H1 (cell line): Measurements from ENCODE around the gene PKD2L2. TPM values are rescaled to one million over a fixed set of nuclear protein-coding genes. Genes with fewer than 3 reads are reported as not detected.

ENCODE experiments used
- CTCF ChIA-PET: fragments of 300-600 bp; sonication (Branson Sonifier 250); formaldehyde crosslinking; loops from one replicate; lab custom pipeline; 2021; ENCODE audit not compliant: partially characterized antibody; lab: Charles Lee
- POLR2A ChIA-PET: fragments of 300-600 bp; sonication (Branson Sonifier 250); formaldehyde crosslinking; loops from one replicate; lab custom pipeline; 2021; ENCODE audit warnings: inconsistent platforms; ENCODE audit not compliant: partially characterized antibody; lab: Charles Lee
- DNase-seq, 2 experiments: peaks; one replicate each; pipeline versions ENCODE4 v3.0.0 to v3.0.0-alpha.2; 2010 to 2022; ENCODE audit warnings: low spot score in 2 of 2, low read depth in 1 of 2, mixed read lengths in 1 of 2
- FAIRE-seq: peaks from 2 replicates; lab custom pipeline; 2011; peaks lifted over from hg19 to GRCh38; lab: Jason Lieb, UNC
- H2AFZ ChIP-seq: 2 replicates; pipeline ENCODE4 v1.8.1; 2012; ENCODE audit warnings: low read length, inconsistent platforms
- H2AK5ac ChIP-seq: 2 replicates; pipeline ENCODE4 v1.6.1; 2013; ENCODE audit warnings: low read depth, low read length
- H2BK120ac ChIP-seq: replicated peaks from 2 replicates; pipeline ENCODE3; 2013; ENCODE audit warnings: low read depth, low read length, inconsistent platforms
- H2BK12ac ChIP-seq: 2 replicates; pipeline ENCODE4 v1.6.1; 2013; ENCODE audit warnings: low read depth, low read length
- H2BK15ac ChIP-seq: 2 replicates; pipeline ENCODE4 v1.6.1; 2013; ENCODE audit warnings: low read length
- H2BK20ac ChIP-seq: 2 replicates; pipeline ENCODE4 v1.6.1; 2013; ENCODE audit warnings: low read length
- H2BK5ac ChIP-seq: 2 replicates; pipeline ENCODE4 v1.6.1; 2013; ENCODE audit warnings: low read depth, low read length
- H3K14ac ChIP-seq: 2 replicates; pipeline ENCODE4 v1.6.1; 2013; ENCODE audit warnings: inconsistent platforms; ENCODE audit not compliant: insufficient read length
- H3K18ac ChIP-seq: 2 replicates; pipeline ENCODE4 v1.6.1; 2013; ENCODE audit warnings: low read length; ENCODE audit errors: extremely low read depth
- H3K23ac ChIP-seq: 2 replicates; pipeline ENCODE4 v1.6.1; 2013; ENCODE audit warnings: inconsistent platforms; ENCODE audit not compliant: insufficient read length
- H3K23me2 ChIP-seq: 2 replicates; pipeline ENCODE4 v1.6.1; 2013; ENCODE audit warnings: low read depth, low read length
- H3K27ac ChIP-seq: 2 replicates; pipeline ENCODE4 v1.6.1; 2011; ENCODE audit warnings: low read depth, low read length, inconsistent platforms
- H3K27me3 ChIP-seq, 4 experiments: replicated peaks in 1 of 4; 1 replicate in 1 of 4; 2 replicates in 3 of 4; pipeline versions ENCODE4 v1.6.1 to v1.8.1; 2011 to 2013; ENCODE audit warnings: low read length in 3 of 4, mild to moderate bottlenecking in 3 of 4, inconsistent platforms in 2 of 4, mixed read lengths in 2 of 4, moderate library complexity in 1 of 4; ENCODE audit not compliant: control insufficient read depth in 3 of 4, insufficient read depth in 3 of 4; ENCODE audit errors: extremely low read depth in 1 of 4
- H3K36me3 ChIP-seq, 4 experiments: 2 replicates each; pipeline versions ENCODE4 v1.6.1 to v1.8.1; 2011 to 2013; ENCODE audit warnings: mild to moderate bottlenecking in 4 of 4, low read length in 3 of 4, moderate library complexity in 2 of 4, control low read depth in 1 of 4, inconsistent platforms in 1 of 4; ENCODE audit not compliant: insufficient read depth in 4 of 4, control insufficient read depth in 2 of 4
- H3K4ac ChIP-seq: replicated peaks from 2 replicates; pipeline ENCODE3; 2013; ENCODE audit warnings: low read length, low read depth, mixed read lengths, inconsistent platforms; ENCODE audit not compliant: insufficient read length
- H3K4me1 ChIP-seq, 4 experiments: replicated peaks in 1 of 4; 1 replicate in 1 of 4; 2 replicates in 3 of 4; pipeline versions ENCODE4 v1.6.1 to v1.8.1; 2011 to 2013; ENCODE audit warnings: low read length in 3 of 4, inconsistent platforms in 2 of 4, mixed read lengths in 1 of 4; ENCODE audit not compliant: insufficient read depth in 4 of 4, control insufficient read depth in 3 of 4
- H3K4me2 ChIP-seq, 2 experiments: 2 replicates each; pipeline versions ENCODE4 v1.6.1 to v1.8.1; 2011 to 2013; ENCODE audit warnings: low read depth in 2 of 2, low read length in 2 of 2, control low read depth in 1 of 2, inconsistent platforms in 1 of 2, mild to moderate bottlenecking in 1 of 2; ENCODE audit not compliant: insufficient read depth in 1 of 2
- H3K4me3 ChIP-seq, 4 experiments: fragments of 200-600, 300-600 bp in 1 of 4; sonication (generic), shearing (Covaris generic), sonication (Bioruptor Twin) in 1 of 4; 2 replicates each; pipeline versions ENCODE4 v1.5.1 to v1.8.1; 2011 to 2016; ENCODE audit warnings: low read length in 4 of 4, low read depth in 3 of 4, control low read depth in 2 of 4, inconsistent platforms in 2 of 4, mild to moderate bottlenecking in 2 of 4, mixed read lengths in 1 of 4, moderate library complexity in 1 of 4; ENCODE audit not compliant: insufficient read depth in 2 of 4; ENCODE audit errors: extremely low read depth in 1 of 4
- H3K56ac ChIP-seq: replicated peaks from 2 replicates; pipeline ENCODE3; 2013; ENCODE audit warnings: low read depth, mild to moderate bottlenecking, mixed read lengths, low read length, inconsistent platforms; ENCODE audit not compliant: insufficient read length
- H3K79me1 ChIP-seq: 2 replicates; pipeline ENCODE4 v1.6.1; 2013; ENCODE audit warnings: low read depth, low read length, control low read depth
- H3K79me2 ChIP-seq, 2 experiments: 2 replicates each; pipeline versions ENCODE4 v1.6.1 to v1.8.1; 2012 to 2013; ENCODE audit warnings: low read length in 2 of 2, mild to moderate bottlenecking in 2 of 2, inconsistent platforms in 1 of 2; ENCODE audit not compliant: insufficient read depth in 2 of 2, control insufficient read depth in 1 of 2
- H3K9ac ChIP-seq, 4 experiments: replicated peaks in 1 of 4; 1 replicate in 1 of 4; 2 replicates in 3 of 4; pipeline versions ENCODE4 v1.6.1 to v1.8.1; 2011 to 2013; ENCODE audit warnings: low read depth in 3 of 4, low read length in 3 of 4, control low read depth in 2 of 4, mild to moderate bottlenecking in 2 of 4, moderate library complexity in 2 of 4, inconsistent platforms in 1 of 4; ENCODE audit errors: extremely low read depth in 1 of 4
- H3K9me3 ChIP-seq, 2 experiments: 2 replicates each; pipeline versions ENCODE4 v1.6.1 to v1.8.1; 2012 to 2013; ENCODE audit warnings: mild to moderate bottlenecking in 2 of 2, moderate library complexity in 2 of 2, control low read depth in 1 of 2, inconsistent platforms in 1 of 2, low read depth in 1 of 2, low read length in 1 of 2, mixed read lengths in 1 of 2; ENCODE audit not compliant: insufficient read depth in 2 of 2
- H4K20me1 ChIP-seq, 2 experiments: replicated peaks in 1 of 2; 2 replicates each; pipeline versions ENCODE3 to v1.8.1; 2011 to 2013; ENCODE audit warnings: inconsistent platforms in 2 of 2, low read length in 2 of 2, mild to moderate bottlenecking in 1 of 2; ENCODE audit not compliant: insufficient read depth in 2 of 2, control insufficient read depth in 1 of 2
- H4K5ac ChIP-seq: 2 replicates; pipeline ENCODE4 v1.6.1; 2013; ENCODE audit warnings: low read length, low read depth, mixed read lengths, inconsistent platforms; ENCODE audit not compliant: insufficient read length
- H4K8ac ChIP-seq: 2 replicates; pipeline ENCODE4 v1.8.0; 2013; ENCODE audit warnings: mild to moderate bottlenecking, moderate library complexity, low read length, inconsistent platforms; ENCODE audit not compliant: insufficient read depth; ENCODE audit errors: extremely low read depth
- H4K91ac ChIP-seq: replicated peaks from 2 replicates; pipeline ENCODE3; 2013; ENCODE audit warnings: low read length, mixed read lengths, inconsistent platforms; ENCODE audit not compliant: insufficient read length
- KDM5A ChIP-seq: fragments of 200-600 bp; IDR thresholded peaks from 2 replicates; pipeline ENCODE4 v1.7.1; 2012; ENCODE audit warnings: mild to moderate bottlenecking, low read length, inconsistent platforms, mixed read lengths
- PHF8 ChIP-seq: fragments of 200-600 bp; sonication (generic); conservative IDR thresholded peaks from 2 replicates; pipeline ENCODE4 v1.7.1; 2012; ENCODE audit warnings: low read depth, mild to moderate bottlenecking, inconsistent platforms, low read length, moderate library complexity
- SP1 ChIP-seq: IDR thresholded peaks from 2 replicates; pipeline ENCODE4 v1.6.1; 2011; ENCODE audit warnings: low read depth, low read length
- WGBS, 2 experiments: shearing (Covaris generic) in 1 of 2; methylation state at CpG; one replicate each; pipeline versions ENCODE4 v1.1.6 to v1.1.7; 2013 to 2015; ENCODE audit warnings: low lambda C conversion rate in 2 of 2, mixed read lengths in 2 of 2, inconsistent platforms in 1 of 2, low coverage in 1 of 2, missing lambda C conversion rate in 1 of 2; ENCODE audit not compliant: insufficient replicate concordance in 2 of 2, insufficient coverage in 1 of 2, insufficient read length in 1 of 2; ENCODE audit errors: extremely low coverage in 1 of 2, missing lambda C conversion rate in 1 of 2; 5-methylcytosine and 5-hydroxymethylcytosine counted together
- polyA plus RNA-seq, 7 experiments: library from polyadenylated mRNA; depleted of rRNA in 3 of 7; stranded (reverse) in 5 of 7; unstranded in 2 of 7; fragments of >200 nt in 5 of 7; fragments of 200-250 nt in 2 of 7; gene quantifications; 1 replicate in 5 of 7; 2 replicates in 1 of 7; 4 replicates in 1 of 7; pipeline versions ENCODE4 v1.2.1 to v1.2.3, GENCODE V29; 2011 to 2013; ENCODE audit warnings: missing spikeins in 2 of 7, mixed read lengths in 2 of 7
- total RNA-seq: library from RNA; stranded (reverse); fragmentation: NEBNext Ultra II Directional; extraction: Animal tissue kit (Norgen Biotek cat#: 25700); gene quantifications from 2 replicates; pipeline ENCODE4 v1.2.1, GENCODE V29; 2021
- TF ChIP-seq, protein P1 (sequence below): IDR thresholded peaks from 2 replicates; pipeline ENCODE4 v1.6.1; 2012; ENCODE audit warnings: low read length, inconsistent platforms

The PKD2L2 gene
- total and polyA plus RNA-seq, 2 of the 8 experiments (the other 6 are each of a cell fraction or from before 2014, with no cell fraction given) = not detected

DNA sequence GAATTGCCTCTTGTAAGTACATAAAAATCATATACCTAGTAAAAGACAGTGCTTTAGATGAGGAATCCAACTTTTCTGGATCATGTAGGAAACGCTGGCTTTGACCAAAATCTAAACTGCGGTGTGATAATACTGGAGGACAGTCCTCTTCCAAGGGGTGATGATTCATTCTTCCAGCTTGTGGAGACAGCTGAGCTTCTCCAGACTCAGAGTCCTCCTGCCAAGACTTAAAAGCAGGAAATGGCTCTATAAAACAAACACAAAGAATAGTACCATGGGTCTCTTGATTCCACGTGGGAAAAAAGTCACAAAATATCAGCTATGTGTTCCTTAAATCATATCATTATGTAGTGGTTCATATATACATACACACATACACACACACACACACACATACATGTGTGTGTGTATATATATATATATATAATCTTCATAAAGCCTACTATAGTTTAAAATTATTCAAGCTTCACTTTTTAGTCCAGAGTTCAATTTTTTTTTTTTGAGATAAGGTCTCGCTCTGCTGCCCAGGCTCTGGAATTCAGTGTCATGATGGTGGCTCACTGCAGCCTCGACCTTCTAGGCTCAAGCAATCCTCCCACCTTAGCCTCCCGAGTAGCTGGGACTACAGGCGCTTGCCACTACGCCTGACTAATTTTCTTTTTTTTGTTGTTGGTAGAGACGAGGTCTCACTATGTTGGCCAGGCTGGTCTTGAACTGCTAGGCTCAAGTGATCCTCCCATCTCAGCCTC, 65.0 kb downstream of the PKD2L2 start:
- no peak overlapping the region for H3K9ac ChIP-seq

More for the DNA sequence above, 65.0 kb downstream of the PKD2L2 start:
- FAIRE-seq (no peak), DNase-seq (no peak)
- H3K27ac ChIP-seq = no peak overlapping the region
- H3K18ac ChIP-seq = no peak overlapping the region
- H2AFZ ChIP-seq = no peak overlapping the region
- no peaks in the 10 kb centered on the region for H3K4me1 ChIP-seq
- CTCF ChIA-PET = interaction anchor here (0.5 to 1.8 kb wide), 4 partner anchors 14 to 340 kb away, joined by 3 to 6 read pairs (median 4); no protein-coding TSS in a partner anchor
- H3K14ac ChIP-seq = no peak overlapping the region
- H3K27me3 ChIP-seq = no peaks in the 10 kb centered on the region
- H4K91ac ChIP-seq = no peak overlapping the region
- H3K4me3 ChIP-seq = no peak overlapping the region
- H3K9me3 ChIP-seq = no peaks in the 10 kb centered on the region
- H4K8ac ChIP-seq = no peak overlapping the region
- H3K23me2 ChIP-seq = no peaks in the 10 kb centered on the region
- no peaks in the 10 kb centered on the region for H3K79me1 ChIP-seq
- POLR2A ChIA-PET = interaction anchor here (0.9 to 1.4 kb wide), 2 partner anchors 10 to 206 kb away, joined by 3 to 5 read pairs; no protein-coding TSS in a partner anchor
- H3K79me2 ChIP-seq = no peaks in the 10 kb centered on the region
- H2BK5ac ChIP-seq = no peak overlapping the region
- H3K36me3 ChIP-seq = peaks cover 1 to 41% (median 20%) of the 10 kb centered on the region in 4 experiments
- 91% methylated on average over 9 of the region's 9 CpGs; no CpG with 5 or more reads in 1 of the 2 experiments for WGBS, 2 experiments
- H3K4me2 ChIP-seq = no peak overlapping the region
- H2BK12ac ChIP-seq = no peak overlapping the region
- H2BK15ac ChIP-seq = no peak overlapping the region
- H3K4ac ChIP-seq = no peak overlapping the region
- no peaks in the 10 kb centered on the region for H4K20me1 ChIP-seq
- H4K5ac ChIP-seq = no peak overlapping the region
- no peak overlapping the region for H3K23ac ChIP-seq
- no peak overlapping the region for H2BK20ac ChIP-seq
- no peak overlapping the region for H3K56ac ChIP-seq
- H2BK120ac ChIP-seq = no peak overlapping the region
- no peak for TF ChIP-seq KDM5A
- TF ChIP-seq, protein P1, sequence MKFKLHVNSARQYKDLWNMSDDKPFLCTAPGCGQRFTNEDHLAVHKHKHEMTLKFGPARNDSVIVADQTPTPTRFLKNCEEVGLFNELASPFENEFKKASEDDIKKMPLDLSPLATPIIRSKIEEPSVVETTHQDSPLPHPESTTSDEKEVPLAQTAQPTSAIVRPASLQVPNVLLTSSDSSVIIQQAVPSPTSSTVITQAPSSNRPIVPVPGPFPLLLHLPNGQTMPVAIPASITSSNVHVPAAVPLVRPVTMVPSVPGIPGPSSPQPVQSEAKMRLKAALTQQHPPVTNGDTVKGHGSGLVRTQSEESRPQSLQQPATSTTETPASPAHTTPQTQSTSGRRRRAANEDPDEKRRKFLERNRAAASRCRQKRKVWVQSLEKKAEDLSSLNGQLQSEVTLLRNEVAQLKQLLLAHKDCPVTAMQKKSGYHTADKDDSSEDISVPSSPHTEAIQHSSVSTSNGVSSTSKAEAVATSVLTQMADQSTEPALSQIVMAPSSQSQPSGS = no peak
- TF ChIP-seq SP1 = no peak
- TF ChIP-seq PHF8 = no peak
- no peak overlapping the region for H2AK5ac ChIP-seq
